ENCODE data around the gene PDE2A.

Gene PDE2A

DNA sequence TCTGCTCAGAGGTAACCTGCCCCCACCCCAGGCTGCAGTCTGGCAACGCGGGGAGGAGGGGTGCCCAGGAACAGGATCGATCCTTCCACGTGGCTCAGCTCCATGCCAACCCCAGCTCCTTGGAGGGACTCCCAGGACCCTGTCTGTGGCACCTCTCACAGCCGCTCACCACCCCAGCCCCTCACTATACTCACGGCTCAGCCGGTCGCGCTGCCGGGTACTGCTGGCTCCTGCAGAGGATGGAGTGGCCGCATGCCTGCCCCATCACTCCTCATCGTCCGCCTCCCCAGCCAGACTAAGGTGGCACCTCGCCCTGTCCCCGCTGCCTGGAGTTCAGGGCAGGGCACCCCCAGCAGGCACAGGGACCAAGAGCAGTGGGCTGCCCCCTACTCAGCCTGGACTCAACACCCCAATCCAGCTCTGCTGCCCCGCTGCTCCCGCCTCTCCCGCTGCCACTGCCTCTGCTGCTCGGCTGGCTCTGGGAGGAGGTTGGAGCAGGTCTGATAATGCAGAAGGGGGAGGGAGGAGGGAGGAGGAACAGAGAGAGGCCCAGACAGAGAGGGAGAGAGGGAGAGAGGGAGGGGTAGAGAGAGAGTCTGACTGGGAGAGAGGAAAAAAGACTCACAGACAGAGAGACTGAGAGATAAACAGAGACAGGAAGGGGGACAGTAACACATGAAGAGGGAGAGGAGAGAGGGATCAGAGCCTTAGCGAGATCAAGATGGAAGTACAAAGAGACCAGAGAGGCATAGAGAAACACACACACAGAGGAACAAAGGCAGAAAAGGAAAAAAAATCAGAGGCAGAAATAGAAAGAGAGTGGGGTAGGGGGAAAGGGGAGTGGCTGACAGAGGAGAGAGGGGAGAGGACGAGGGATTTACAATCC, at the start of gene PDE2A:
Gene PDE2A (minus strand): TSS at position 480 of the 886 bp plus-strand sequence. CDS start 215 bp downstream, at position 265.
- no peak for DNase-seq (ENCODE audit: low spot score)

DNA sequence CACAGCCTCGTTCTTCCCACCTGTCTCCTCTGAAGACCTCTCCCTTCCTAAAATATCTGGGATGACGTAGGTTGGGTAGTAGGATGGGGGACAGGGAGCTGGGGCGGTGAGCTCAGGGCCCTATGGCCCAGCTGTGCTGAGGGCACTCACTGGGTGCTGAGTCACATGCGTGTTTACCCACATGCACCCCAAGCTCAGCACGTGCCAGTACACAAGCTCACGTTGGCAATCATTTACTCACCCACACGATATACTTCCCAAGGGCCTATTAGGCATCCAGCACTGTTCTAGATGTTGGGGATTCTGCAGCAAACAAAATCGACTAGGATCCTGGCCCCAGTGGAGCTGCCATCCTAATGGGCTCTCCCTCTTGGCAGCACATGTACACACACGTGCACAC, 49.3 kb upstream of the PDE2A start:
- no peak for DNase-seq (ENCODE audit: low spot score)

DNA sequence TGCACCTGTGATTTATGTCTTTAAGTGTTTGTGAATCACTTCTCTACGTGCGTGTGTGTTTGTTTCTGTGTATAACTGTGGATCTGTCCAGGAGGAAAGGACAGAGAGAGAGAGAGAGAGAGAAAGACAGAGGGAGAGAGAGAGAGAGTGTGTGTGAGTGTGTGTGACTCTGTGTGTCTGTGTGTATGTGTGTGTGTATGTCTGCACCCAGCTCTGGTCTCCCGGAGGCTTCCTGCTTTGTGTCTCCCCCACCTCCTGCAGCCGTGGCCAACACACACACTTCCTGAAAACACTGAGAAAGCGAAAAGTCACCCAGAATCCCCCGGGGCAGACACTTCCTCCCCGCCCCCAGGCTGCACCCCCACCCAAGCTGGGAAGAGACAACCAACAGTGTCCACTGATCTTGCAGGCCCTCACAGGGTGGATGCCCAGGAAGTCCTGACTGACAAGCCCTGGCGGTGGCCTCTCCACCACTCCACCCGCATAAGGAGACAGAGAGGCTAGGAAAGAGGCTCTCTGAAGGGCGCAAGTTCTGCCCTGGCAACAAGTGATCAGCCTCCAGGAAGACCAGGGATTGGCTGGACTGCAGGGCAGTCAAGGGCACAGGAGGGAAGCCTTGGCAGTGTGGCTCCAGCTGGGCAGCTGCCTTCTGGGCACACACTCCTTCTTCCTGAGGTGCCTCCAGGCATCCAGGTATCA, 48.0 kb upstream of the PDE2A start:
- peak; percentile 95 for DNase-seq (ENCODE audit: low spot score)

DNA sequence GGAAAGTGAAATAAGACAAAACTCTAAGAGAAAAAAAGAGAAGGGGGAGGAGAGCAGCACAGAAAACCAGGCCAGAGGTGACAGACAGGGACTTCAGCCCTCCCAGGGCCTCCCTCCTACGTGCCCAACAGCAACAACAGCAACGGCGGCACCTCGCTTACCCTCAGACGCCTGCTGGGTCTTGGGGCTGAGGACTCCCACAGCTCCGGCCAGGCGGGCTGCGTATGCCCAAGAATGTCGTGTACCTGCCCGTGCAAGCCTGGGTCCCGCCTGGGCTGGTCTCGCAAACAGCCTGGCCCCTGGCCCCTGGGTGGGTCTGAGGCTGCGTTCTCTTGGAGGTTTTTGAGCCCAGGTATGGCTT, 47.4 kb upstream of the PDE2A start:
- DNase-seq (ENCODE audit: low spot score): no peak

DNA sequence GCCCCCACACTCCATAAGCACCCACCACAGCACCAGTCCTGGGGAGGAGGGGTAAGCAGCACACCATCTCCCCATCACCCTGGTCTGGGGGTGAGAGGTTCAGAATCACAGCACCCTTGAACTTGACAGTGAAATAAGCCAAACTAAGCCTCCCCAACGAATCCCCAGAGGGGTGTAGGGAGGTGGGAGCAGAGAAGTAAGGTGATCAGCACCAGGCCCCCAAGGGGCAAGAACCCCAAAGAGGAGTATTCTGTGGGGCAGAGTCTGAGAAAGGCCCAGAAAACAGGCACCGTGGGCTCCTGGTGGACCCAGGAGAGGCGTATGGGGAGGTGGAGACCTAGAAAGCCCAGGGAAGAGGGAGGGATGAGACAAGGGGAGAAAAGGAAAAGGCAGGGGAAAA, 47.1 kb upstream of the PDE2A start:
- DNase-seq (ENCODE audit: low spot score): no peak

DNA sequence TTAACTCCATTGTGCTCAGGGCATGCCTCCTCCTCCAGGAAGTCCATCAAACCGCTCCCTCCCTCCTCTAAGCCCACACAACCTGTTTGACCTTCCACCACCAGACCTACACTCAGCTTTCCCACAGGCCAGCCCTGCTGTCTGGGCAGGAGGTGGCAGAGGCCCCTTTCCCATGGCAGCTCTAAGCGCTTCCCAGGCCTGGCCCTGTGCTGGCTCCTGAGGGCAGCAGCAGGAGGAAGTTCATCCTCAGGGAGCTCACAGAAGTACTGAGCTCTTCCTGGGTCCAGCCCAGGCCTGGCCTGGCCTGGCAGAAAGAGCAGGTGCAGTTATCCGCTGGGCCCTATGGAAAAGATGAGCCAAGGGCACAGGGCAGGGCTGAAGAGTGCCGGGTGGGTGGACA, 46.6 kb upstream of the PDE2A start:
- DNase-seq (ENCODE audit: low spot score): no peak

DNA sequence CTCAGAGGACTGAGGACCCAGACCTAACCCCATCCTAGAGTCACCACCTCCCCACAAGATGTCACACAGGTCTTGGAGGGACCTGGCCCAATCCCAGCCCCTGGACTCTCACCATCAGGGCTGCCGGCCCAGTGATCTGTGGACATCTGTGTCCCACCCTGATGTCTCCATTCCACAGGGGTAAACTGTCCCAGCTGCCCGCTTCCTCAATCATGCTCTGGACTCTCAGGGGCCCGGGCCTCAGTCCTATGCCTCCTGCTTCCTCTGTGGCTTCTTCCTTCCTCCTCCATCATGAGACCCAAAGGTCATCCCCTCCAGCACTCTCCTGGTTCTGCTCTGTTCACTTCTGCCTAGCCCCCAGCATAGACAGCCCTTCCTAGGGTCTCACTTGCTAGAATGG, 45.8 kb upstream of the PDE2A start:
- DNase-seq (ENCODE audit: low spot score): no peak

DNA sequence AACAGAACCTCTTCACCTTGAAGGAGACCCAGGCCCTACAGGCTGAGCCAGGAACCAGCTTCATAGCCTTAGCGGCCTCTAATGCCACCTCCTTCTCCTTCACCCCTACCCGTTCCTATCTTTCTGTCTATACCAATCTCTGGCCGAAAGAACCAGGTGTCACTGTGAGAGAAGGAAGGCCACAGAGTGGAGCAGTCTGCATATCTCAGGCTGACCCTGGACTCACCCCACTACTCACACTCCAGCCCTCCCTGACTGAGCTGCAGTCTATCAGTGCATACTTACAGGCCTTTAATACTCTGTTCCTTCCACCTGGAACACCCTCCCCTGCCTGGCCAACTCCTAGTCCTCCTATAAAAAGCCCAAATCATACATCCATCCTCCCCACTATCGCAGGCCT, 45.3 kb upstream of the PDE2A start:
- DNase-seq (ENCODE audit: low spot score): no peak

DNA sequence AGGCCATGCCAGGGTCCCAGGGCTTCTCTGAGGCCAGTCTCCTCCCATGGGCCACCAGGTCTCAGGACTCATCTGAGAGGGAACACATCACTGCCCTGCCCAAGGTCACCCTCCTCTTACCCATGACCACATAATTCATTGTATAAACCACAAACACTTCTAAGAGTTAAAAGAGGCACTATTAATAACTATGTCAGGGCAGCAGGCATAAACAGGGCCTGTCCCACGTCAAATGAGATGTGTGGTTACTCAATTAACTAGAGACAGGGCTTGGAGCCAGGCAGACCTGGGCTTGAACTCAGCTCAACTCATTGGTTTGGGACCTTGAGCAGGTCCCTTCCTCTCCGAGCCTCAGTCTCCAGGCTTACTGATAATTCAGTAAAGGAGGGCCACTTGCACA, 44.9 kb upstream of the PDE2A start:
- no peak for DNase-seq (ENCODE audit: low spot score)

DNA sequence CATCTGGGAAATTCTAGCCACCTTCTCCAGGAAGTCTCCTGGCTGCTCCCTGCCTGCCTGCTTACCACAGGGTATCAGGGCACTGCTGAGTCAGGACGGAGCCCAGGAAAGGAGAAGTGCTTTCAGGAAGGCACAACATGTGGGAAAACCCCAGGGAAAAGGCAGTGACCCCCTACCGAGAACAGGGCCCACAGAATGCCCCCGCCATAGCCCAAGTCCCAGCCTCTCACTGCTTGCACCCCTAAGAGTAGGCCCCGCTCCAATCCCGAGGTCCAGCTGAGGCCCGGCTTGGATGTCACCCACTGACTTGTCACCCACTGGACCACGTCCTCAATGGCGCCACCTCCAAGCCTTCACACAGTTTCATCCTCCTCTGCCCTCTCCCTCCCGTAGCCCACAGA, 43.9 kb upstream of the PDE2A start:
- DNase-seq (ENCODE audit: low spot score): no peak

DNA sequence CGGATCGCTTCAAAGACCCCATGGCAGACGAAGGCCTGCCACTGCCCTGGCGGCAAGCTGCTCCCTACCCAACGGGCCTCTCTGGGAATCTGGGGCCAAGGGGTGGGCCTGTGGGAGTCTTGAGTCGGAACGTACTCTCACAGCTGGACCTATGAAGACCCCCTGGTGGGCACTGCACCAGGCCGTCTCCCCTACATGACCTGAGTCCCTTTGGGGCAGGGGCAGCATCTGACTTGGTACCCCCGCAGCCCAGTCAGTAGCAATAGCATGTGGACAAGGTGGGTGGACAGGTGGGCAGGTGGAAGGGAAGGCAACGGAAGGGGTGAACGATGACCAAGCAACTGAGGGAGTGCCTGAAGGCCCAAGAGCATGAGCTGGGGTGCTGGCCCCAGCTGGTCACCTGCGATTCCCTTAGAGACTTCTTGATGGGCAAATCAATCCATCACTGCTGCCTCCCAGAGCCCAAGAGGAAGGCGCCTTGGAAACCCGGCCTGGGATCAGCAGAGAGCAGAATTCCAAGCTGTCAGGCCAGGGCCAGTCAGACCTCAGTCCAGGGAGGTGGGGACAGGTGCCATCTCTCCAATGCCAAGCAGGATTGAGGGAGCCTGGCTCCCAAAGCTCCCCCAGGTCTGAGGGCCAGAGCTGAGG, 42.7 kb upstream of the PDE2A start:
- no peak for DNase-seq (ENCODE audit: low spot score)

DNA sequence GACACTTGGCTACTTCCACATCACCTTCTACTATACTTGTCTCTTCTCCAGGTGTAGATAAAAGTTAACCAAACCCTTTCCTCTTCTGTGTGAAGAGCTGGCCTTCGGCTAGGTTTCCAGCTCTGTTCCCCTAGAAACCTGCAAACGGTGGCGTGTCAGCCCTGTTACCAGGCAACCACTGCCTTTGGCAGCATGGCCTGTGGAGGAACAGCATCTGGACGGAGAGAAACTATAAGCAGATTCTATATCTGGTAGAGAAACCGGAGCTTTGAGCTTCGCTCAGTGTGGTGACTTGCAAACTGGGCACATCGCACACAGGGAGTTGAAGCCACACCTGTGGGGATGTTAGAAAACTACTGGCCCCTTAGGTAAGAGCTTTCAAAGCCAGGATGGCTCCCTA, 42.1 kb upstream of the PDE2A start:
- no peak for DNase-seq (ENCODE audit: low spot score)

DNA sequence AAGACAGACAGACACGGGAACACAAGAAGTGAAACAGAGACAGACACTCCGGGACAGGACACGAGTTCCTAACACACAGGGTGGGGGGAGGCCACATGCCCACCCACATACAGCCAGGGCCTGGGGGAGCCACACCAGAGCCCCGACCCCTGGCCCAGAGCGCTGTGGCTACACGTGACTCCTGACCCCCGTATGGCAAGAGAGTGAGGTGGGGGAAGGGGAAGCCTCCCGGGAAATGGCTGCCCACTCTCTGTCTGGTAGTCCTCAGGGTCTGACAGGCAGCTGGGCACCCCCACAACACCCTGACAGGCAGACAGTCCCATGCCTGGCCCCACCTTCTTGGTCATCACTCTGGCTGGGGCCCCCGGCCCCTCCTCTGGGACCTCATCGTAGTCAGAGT, 38.6 kb upstream of the PDE2A start:
- no peak for DNase-seq (ENCODE audit: low spot score)

DNA sequence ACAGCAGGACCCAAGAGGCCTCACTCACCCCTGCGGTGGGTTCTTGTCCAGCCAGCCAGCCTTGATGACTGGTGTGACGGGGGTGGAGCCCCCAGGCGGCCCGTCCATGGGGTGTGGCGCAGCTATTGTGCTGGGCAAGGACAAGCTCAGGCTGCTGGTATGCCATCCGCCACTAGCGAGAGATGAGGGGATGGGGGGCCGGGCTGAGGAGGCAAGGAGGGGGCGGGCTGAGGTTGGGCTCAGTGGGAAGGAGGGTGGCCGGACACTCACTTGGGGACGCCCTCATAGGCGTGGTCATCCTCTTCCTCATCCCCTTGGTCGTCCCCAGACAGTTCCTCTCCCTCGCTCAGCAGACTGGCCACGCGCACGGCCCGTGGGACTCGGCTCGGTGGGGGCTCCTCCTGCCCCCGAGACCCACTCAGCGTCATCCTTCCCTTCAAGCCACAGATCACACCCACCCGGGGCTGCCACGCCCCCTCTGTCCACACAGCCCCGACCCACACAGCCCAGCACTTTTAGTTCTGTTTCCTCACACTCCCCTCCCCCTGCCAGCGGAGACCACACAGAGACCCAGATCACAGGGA, 38.0 kb upstream of the PDE2A start:
- no peak for DNase-seq (ENCODE audit: low spot score)

DNA sequence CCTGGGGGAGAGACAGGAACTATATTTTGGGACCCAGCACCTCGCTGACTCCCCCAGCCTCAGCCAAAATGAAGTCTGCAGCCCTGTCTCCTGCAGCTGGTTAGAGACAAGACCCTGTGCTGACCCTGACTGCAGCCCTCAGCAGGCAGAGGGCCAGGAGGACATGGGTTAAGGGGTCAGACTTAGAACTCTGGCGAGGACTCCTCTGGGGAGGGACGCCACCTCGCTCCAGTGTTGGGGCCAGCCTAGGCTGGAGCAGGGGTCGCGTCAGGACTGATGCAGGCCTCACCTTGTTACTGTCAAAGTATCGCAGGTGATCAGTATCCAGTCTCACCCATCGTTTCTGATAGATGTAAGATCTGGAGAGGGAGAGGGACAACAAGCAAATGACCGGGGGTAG, 36.9 kb upstream of the PDE2A start:
- DNase-seq (ENCODE audit: low spot score): no peak

DNA sequence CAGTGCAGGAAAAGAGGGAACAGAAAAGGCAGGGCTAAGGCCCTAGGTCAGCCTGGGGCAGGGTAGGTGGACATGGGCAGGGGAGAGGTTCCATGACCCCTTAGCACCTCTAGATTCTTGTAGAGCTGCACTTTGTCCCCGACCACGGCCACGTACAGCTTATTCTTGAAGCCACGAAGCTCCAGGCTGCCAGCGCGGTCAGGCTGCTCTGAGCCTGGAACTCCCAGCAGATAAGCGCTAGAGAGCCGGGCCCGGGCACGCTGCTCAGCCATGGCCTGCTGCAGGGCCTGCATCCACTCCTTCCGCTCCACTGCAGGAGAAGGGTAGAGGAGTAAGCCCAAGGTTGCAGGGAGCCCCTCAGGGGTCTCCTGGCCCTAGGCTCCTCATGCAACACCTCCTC, 36.1 kb upstream of the PDE2A start:
- no peak for DNase-seq (ENCODE audit: low spot score)

DNA sequence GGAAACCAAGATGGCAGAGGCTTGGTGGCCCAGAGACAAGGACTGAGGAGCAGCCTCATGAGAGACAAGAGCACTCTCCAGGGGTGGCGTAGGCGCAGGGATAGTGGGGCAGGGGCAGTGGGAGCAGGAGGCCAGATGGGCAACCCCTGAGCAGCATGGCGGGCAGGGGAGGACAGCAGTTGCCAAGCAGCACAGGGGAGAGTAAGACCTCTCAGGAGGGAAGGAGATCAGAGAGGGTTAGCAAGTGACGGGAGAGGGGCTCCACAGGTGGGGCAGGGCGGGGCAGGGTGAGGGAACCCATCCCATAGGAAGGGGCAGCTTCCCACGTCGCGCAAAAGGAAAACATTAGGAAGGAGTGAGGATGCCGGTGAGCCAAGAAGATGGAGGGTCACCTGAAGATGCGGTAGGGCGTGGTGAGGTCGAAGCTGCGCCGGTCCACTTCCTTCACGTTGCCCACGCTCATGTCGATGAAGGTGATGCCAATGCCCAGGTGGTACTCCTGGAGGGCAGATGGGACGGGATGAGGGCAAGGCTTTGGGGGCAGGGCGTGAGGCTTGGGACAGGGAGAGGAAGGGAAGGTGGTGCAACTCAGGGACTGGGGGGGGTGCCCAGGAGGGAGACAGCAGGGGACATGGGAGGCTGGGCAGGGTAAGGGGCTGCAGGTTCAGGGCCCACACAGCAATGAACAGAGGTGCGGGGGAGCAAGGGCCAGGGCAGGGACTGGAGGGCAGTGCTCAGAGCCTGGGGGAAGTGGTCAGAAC, 35.4 kb upstream of the PDE2A start:
- DNase-seq (ENCODE audit: low spot score): no peak

DNA sequence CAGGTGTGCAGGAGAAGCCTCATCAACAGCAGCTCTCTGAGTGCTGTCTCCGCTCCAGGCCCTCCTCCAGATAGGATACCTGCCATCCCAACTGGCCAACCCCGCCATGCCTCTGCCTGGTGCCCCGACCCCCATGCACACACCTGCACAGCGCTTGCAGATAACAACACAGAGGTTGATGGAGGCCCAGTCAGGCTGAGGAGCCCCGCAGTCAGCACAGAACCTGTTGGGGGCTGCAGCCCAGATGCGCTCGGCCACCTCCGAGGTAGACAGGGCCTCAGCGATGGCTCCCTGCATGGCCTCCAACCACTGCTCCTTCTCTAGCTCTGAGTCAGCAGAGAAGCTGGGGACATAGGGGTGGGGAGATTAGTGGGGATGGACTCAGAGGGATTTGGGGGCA, 32.8 kb upstream of the PDE2A start:
- DNase-seq (ENCODE audit: low spot score): no peak

DNA sequence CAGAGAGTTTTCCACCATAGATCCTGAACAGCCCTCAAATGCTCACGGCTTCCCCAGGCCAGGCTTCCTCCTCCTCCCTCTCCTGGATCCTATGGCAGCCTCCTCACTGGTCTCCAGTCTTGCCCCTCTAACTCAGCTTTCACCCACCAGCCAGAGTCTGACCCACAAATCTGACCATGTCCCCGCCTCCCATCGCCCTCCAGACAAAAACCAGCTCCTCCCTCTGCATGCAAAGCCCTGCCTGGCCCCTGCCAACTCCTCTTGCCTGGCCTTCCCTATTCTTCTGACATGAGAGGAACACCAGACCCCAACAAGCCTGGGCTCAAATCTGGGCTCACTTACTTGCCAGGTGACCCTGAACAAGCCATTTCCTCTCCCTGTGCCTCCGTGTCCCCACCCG, 32.4 kb upstream of the PDE2A start:
- no peak for DNase-seq (ENCODE audit: low spot score)

DNA sequence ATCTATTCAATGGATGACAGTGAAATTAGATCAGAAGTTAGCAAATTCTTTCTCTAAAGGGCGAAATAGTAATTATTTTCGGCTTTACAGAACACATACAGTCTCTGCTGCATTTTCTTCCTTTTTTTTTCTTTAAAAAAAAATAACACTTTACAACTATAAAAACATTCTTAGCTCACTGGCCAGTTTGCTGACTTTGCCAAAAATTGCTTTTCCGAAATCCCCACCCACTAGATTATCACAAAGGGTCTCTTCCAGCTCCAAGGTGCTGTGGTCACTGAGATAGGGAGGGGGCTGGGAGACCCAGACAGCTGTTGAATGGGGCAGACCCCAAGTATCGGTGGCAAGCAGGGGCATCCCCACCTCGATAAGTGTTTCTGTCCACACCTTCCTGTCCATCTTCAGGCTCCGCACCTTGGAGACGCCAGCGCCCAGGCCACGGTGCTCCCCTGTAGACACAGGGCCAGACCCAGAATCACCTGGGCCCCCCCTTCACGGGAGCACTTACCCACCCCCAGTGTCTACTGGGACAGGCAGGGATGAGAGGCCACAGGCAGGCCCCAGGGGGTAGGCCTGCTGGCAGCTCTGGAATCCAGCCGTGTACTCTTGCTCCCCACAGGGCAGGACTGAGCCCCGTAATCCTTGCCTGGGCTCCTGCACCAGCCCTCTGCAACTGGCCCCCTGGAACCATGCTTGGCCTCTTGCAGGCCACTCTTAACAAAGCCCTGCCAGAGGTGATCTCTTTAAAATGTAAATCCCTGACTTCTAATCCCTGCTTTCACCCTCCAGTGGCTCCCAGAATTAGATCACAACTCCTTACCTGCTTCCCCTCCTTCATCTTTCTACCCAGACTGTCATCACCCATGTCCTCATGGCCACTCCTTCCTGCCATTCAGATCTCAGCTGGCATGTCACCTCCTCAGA, 31.5 kb upstream of the PDE2A start:
- DNase-seq (ENCODE audit: low spot score): no peak

DNA sequence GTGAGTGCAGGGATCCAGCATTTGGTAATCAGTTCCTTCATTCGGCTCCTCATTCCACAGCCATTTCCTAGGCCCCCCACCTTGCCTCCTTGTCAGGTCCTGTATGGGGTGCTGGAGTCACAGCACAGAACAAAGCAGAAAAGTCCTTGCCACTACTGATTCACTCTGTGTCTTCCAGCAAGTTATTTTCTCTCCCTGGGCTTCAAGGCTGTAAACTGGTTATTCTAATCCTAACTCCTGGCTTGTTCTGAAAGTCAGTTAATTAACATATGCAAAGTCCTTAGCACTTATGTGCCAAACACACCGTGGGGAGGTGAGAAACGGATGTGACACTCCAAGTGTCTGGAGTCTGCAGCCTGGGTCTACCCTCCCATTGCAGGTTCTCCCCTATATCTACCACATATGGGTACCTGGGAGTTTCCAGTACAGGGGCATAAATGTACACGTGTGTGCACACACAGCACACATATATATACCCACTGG, 30.6 kb upstream of the PDE2A start:
- DNase-seq (ENCODE audit: low spot score): no peak
